HepG2 (cell line): ENCODE results near the gene MAB21L1. TPM values are rescaled to one million over a fixed set of nuclear protein-coding genes. Genes with fewer than 3 reads are reported as not detected.

Experiments
- ATAC-seq: fragments of 200-7000 bp; cut with Tn5 transposase; 3 replicates; pipeline ENCODE4 v1.9.1; 2020; ENCODE audit warnings: mild to moderate bottlenecking, moderate library complexity
- BruUV-seq: library from RNA; stranded (reverse); fragments of 400-500 nt; replicated peaks from 2 replicates; lab custom pipeline; 2021; lab: Mats Ljungman, UMichigan
- CTCF ChIA-PET: fragments of 300-600 bp; formaldehyde crosslinking; extraction: SDS; loops from one replicate; lab custom pipeline; 2021; ENCODE audit warnings: low total read pairs, inconsistent platforms, low intra/inter-chr PET ratio; lab: Yijun Ruan, JAX
- POLR2A ChIA-PET: fragments of 350-600 bp; sonication (Branson Sonifier 250); formaldehyde crosslinking; loops from one replicate; lab custom pipeline; 2020; ENCODE audit warnings: antibody characterized with exemption, inconsistent platforms; lab: Yijun Ruan, JAX
- DNase-seq: peaks from one replicate; pipeline ENCODE4 v3.0.0-alpha.2; 2015; ENCODE audit warnings: low spot score
- FAIRE-seq: peaks from 3 replicates; lab custom pipeline; 2011; peaks lifted over from hg19 to GRCh38; lab: Jason Lieb, UNC
- H2AFZ ChIP-seq: one replicate; pipeline ENCODE4 v1.6.1; 2011; ENCODE audit warnings: low read length, inconsistent platforms
- H3K27ac ChIP-seq: fragments of 300-600 bp; 3 replicates; pipeline ENCODE4 v1.8.0; 2011; ENCODE audit warnings: mixed run types, mild to moderate bottlenecking, mixed read lengths, low read length, inconsistent platforms; ENCODE audit not compliant: insufficient read depth; ENCODE audit errors: extremely low read length
- H3K27me3 ChIP-seq, 2 experiments: fragments of 200-600 bp in 1 of 2; 2 replicates in 1 of 2; 3 replicates in 1 of 2; pipeline versions ENCODE4 v1.6.0 to v1.8.0; 2011; ENCODE audit warnings: low read length in 2 of 2, mild to moderate bottlenecking in 2 of 2, moderate library complexity in 2 of 2, inconsistent platforms in 1 of 2; ENCODE audit not compliant: insufficient read depth in 2 of 2, control insufficient read depth in 1 of 2
- H3K36me3 ChIP-seq, 2 experiments: fragments of 200-600 bp in 1 of 2; replicated peaks in 1 of 2; 2 replicates in 1 of 2; 3 replicates in 1 of 2; pipeline versions ENCODE4 v1.5.1 to v1.8.0; 2011; ENCODE audit warnings: low read length in 2 of 2, inconsistent platforms in 1 of 2; ENCODE audit not compliant: insufficient read depth in 2 of 2, control insufficient read depth in 1 of 2
- H3K4me1 ChIP-seq: 2 replicates; pipeline ENCODE4 v1.5.1; 2012; ENCODE audit warnings: low read length, inconsistent platforms; ENCODE audit not compliant: insufficient read depth
- H3K4me2 ChIP-seq: 2 replicates; pipeline ENCODE4 v1.6.0; 2011; ENCODE audit warnings: low read depth, low read length, inconsistent platforms
- H3K4me3 ChIP-seq, 3 experiments: fragments of 200-600 bp in 1 of 3; sonication (generic), shearing (Covaris generic) in 1 of 3; replicated peaks in 1 of 3; 2 replicates each; pipeline ENCODE4 v1.5.1; 2011 to 2016; ENCODE audit warnings: low read length in 3 of 3, inconsistent platforms in 2 of 3, low read depth in 2 of 3, mild to moderate bottlenecking in 2 of 3, control low read depth in 1 of 3, mixed read lengths in 1 of 3; ENCODE audit not compliant: insufficient read depth in 1 of 3
- H3K79me2 ChIP-seq: one replicate; pipeline ENCODE4 v1.6.1; 2011; ENCODE audit warnings: low read length, inconsistent platforms; ENCODE audit not compliant: insufficient read depth
- H3K9ac ChIP-seq: 2 replicates; pipeline ENCODE4 v1.6.0; 2011; ENCODE audit warnings: mild to moderate bottlenecking, low read depth, low read length, inconsistent platforms; ENCODE audit not compliant: insufficient read depth
- H3K9me3 ChIP-seq: 2 replicates; pipeline ENCODE4 v1.5.1; 2012; ENCODE audit warnings: mild to moderate bottlenecking, low read length
- H4K20me1 ChIP-seq: 2 replicates; pipeline ENCODE4 v1.6.0; 2011; ENCODE audit warnings: inconsistent platforms, mild to moderate bottlenecking, low read length, moderate library complexity; ENCODE audit not compliant: insufficient read depth
- CENPX ChIP-seq: sonication (generic); formaldehyde crosslinking; IDR thresholded peaks from 2 replicates; pipeline ENCODE4 v1.9.0; 2021; ENCODE audit warnings: mild to moderate bottlenecking, missing genetic modification reagents, moderate library complexity
- CREM ChIP-seq, 2 experiments: sonication (generic) in 1 of 2; formaldehyde crosslinking in 1 of 2; IDR thresholded peaks; 2 replicates each; pipeline versions ENCODE4 v1.4.0 to v1.6.1; 2016 to 2020; ENCODE audit warnings: antibody characterized with exemption in 1 of 2, mild to moderate bottlenecking in 1 of 2, missing genetic modification reagents in 1 of 2
- HOXA3 ChIP-seq: sonication (generic); formaldehyde crosslinking; IDR thresholded peaks from 2 replicates; pipeline ENCODE4 v1.5.0; 2020; ENCODE audit warnings: missing genetic modification reagents
- IKZF5 ChIP-seq: IDR thresholded peaks from 2 replicates; pipeline ENCODE4 v1.6.1; 2018; ENCODE audit warnings: missing genetic modification reagents, mild to moderate bottlenecking, missing compliant biosample characterization
- NFATC3 ChIP-seq: sonication (generic); formaldehyde crosslinking; IDR thresholded peaks from 2 replicates; pipeline ENCODE4 v1.5.1; 2020; ENCODE audit warnings: mild to moderate bottlenecking, missing genetic modification reagents
- NPAS2 ChIP-seq: sonication (generic); formaldehyde crosslinking; IDR thresholded peaks from 2 replicates; pipeline ENCODE4 v1.8.0; 2022; ENCODE audit warnings: mild to moderate bottlenecking, missing genetic modification reagents, borderline replicate concordance
- POGZ ChIP-seq: sonication (generic); formaldehyde crosslinking; IDR thresholded peaks from 2 replicates; pipeline ENCODE4 v1.4.0; 2020; ENCODE audit warnings: mild to moderate bottlenecking, missing genetic modification reagents
- ZNF484 ChIP-seq: sonication (generic); formaldehyde crosslinking; IDR thresholded peaks from 2 replicates; pipeline ENCODE4 v1.5.1; 2020; ENCODE audit warnings: mild to moderate bottlenecking, low read depth, missing genetic modification reagents, borderline replicate concordance
- ZNF556 ChIP-seq: sonication (generic); formaldehyde crosslinking; IDR thresholded peaks from 2 replicates; pipeline ENCODE4 v1.4.0; 2020; ENCODE audit warnings: mild to moderate bottlenecking, missing genetic modification reagents, borderline replicate concordance
- ZNF746 ChIP-seq: sonication (generic); formaldehyde crosslinking; IDR thresholded peaks from 2 replicates; pipeline ENCODE4 v1.8.0; 2022; ENCODE audit warnings: mild to moderate bottlenecking, missing genetic modification reagents
- ZNF816 ChIP-seq: sonication (generic); formaldehyde crosslinking; IDR thresholded peaks from 2 replicates; pipeline ENCODE4 v1.8.0; 2022; ENCODE audit warnings: missing genetic modification reagents, mild to moderate bottlenecking, borderline replicate concordance
- ZNF878 ChIP-seq: sonication (generic); formaldehyde crosslinking; IDR thresholded peaks from 2 replicates; pipeline ENCODE4 v1.8.1; 2023; ENCODE audit warnings: mild to moderate bottlenecking, missing genetic modification reagents, moderate library complexity
- ZSCAN22 ChIP-seq: sonication (generic); formaldehyde crosslinking; IDR thresholded peaks from 2 replicates; pipeline ENCODE4 v1.4.0; 2020; ENCODE audit warnings: mild to moderate bottlenecking, missing genetic modification reagents
- WGBS: methylation state at CpG from one replicate; pipeline ENCODE4 v1.1.6; 2017; ENCODE audit warnings: low lambda C conversion rate; 5-methylcytosine and 5-hydroxymethylcytosine counted together
- in situ Hi-C: cut with HindIII; loops from 2 replicates; pipeline ENCODE4 v1.10.0; 2017; ENCODE audit warnings: low pct_unique_long_range_greater_than_20kb; ENCODE audit not compliant: extremely low pct_ligation_motif_present
- intact Hi-C: fragments of 100-400 bp; cut with micrococcal nuclease; formaldehyde crosslinking; loops from one replicate; pipeline ENCODE4 v1.10.0; 2022; ENCODE audit not compliant: unreplicated experiment
- polyA plus RNA-seq, 8 experiments: library from polyadenylated mRNA; depleted of rRNA in 3 of 8; stranded (reverse) in 7 of 8; unstranded in 1 of 8; fragments of >200 nt; fragmentation: Illumina TruSeq in 4 of 8; extraction: Trizol in 4 of 8; gene quantifications; 2 replicates each; pipeline versions ENCODE4 v1.2.1 to v1.2.3, GENCODE V29; 2011 to 2016; ENCODE audit warnings: low read depth in 4 of 8, missing spikeins in 1 of 8, mixed read lengths in 1 of 8; ENCODE audit not compliant: insufficient read depth in 1 of 8
- total RNA-seq, 5 experiments: library from RNA; depleted of rRNA; stranded (reverse); fragments of >200 nt; fragmentation: Illumina TruSeq; extraction: Trizol; gene quantifications; 2 replicates each; pipeline ENCODE4 v1.2.3, GENCODE V29; 2016; ENCODE audit warnings: low read depth in 1 of 5
- TF ChIP-seq, protein P1 (sequence below): sonication (generic); formaldehyde crosslinking; IDR thresholded peaks from 2 replicates; pipeline ENCODE4 v1.4.0; 2020; ENCODE audit warnings: missing genetic modification reagents

MAB21L1 gene
- total and polyA plus RNA-seq, 2 of the 13 experiments (the other 11 are each of a cell fraction or from before 2014, with no cell fraction given), result not detected

DNA sequence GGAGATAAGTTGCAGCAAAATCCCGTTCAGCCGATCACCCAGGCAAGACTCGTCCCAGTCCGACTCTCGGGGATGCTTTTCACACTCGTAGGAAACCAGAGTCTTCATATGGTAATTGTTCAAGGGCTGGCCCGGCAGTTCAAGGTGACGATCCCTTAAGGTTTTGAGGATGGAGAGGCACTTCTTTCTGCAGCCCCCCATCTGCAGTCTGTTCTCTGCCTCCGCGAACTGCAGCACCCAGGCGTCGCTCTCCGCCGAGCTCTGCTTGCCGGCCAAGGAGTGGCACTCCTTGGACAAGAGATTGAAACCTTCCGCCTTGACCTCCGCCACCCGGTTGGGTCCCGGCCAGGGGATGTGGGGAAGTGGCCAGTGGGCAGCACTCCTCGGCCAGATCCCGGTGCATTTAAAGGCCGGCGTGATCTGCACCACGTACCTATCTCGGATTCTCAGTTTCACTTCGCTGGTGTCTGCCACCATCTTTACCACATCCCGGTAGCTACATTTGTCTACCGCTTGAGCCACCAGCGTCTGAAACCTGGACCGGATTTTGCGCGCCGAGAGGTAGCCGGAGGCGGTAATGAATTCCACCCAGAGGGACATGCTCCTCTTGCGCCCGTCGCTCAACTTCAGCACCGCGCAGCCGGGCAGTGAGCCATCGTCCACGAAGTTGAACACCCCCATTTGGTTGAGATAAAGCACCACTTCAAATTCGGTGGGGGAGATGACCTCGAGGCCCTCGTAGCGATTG lies 1.1 kb downstream of the MAB21L1 start:
- Histone ChIP-seq H3K4me3 (peak overlapping the region in 2 of 3 experiments; percentile 34 to 59; a peak in 5 of 6 replicates), H3K4me1 (no peaks in the 10 kb centered on the region), H3K9me3 (no peaks in the 10 kb centered on the region), H3K9ac (no peak overlapping the region), H4K20me1 (no peaks in the 10 kb centered on the region), H3K36me3 (no peaks in the 10 kb centered on the region), H3K4me2 (peak overlapping the region; percentile 50), H3K27ac (no peak overlapping the region), H3K79me2 (no peaks in the 10 kb centered on the region), H3K27me3 (no peaks in the 10 kb centered on the region; a peak in 1 of 5 replicates), H2AFZ (no peak overlapping the region)
- ATAC-seq (peak; percentile 68), DNase-seq (no peak), FAIRE-seq (no peak)
- ChIA-PET CTCF (no interaction called here), POLR2A (no interaction called here)
- TF ChIP-seq ZNF746, result no peak
- TF ChIP-seq HOXA3, result no peak
- no peak for TF ChIP-seq ZNF878 (CRISPR knock-in tag)
- TF ChIP-seq ZSCAN22 (CRISPR knock-in tag), result no peak
- TF ChIP-seq ZNF816, result no peak
- TF ChIP-seq NPAS2 (CRISPR knock-in tag), result no peak
- TF ChIP-seq IKZF5 (CRISPR knock-in tag), result no peak
- TF ChIP-seq NFATC3 (CRISPR knock-in tag), result no peak
- no peak for TF ChIP-seq ZNF556 (CRISPR knock-in tag)
- TF ChIP-seq ZNF484, result no peak
- TF ChIP-seq, protein P1, sequence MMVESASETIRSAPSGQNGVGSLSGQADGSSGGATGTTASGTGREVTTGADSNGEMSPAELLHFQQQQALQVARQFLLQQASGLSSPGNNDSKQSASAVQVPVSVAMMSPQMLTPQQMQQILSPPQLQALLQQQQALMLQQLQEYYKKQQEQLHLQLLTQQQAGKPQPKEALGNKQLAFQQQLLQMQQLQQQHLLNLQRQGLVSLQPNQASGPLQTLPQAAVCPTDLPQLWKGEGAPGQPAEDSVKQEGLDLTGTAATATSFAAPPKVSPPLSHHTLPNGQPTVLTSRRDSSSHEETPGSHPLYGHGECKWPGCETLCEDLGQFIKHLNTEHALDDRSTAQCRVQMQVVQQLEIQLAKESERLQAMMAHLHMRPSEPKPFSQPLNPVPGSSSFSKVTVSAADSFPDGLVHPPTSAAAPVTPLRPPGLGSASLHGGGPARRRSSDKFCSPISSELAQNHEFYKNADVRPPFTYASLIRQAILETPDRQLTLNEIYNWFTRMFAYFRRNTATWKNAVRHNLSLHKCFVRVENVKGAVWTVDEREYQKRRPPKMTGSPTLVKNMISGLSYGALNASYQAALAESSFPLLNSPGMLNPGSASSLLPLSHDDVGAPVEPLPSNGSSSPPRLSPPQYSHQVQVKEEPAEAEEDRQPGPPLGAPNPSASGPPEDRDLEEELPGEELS (CRISPR knock-in tag), result no peak
- TF ChIP-seq POGZ (CRISPR knock-in tag), result no peak
- no peak for TF ChIP-seq CREM (IDR thresholded peaks at IDR 0.05)
- no peak for TF ChIP-seq CREM (CRISPR knock-in tag; IDR thresholded peaks at IDR 0.05)
- TF ChIP-seq CENPX (CRISPR knock-in tag), result no peak
- WGBS, result 58% methylated on average over 22 of the region's 47 CpGs
- in situ Hi-C loops, result no loop called here
- BruUV-seq, result no TSS peak
- intact Hi-C loops, result no loop called here
